ENCODE results near the gene ALLC.
"Not testable (repeated sequence)": the region's sequence is repeated elsewhere in the genome, so short reads cannot be mapped to it uniquely, and the experiment has no call there.

ALLC gene

DNA sequence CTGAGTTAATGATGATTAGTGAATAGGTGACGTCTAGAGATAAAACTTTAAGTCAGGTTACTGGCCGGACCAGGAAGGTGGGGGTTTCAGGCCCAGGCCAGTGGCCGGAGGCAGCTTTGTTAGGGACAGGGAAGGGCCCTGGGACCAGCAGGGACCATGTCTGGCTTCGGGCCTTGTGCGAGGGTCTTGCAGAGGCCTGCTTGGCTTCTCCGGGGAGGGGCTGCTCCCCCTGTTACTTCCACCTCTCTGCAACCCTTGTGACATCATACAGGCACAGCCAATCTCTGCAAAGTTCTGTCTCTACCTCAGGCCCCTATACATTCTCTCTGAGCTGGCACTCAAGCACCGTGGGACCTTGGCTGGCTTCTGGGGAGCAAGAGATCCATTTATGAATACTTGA lies at the start of gene ALLC:
TSS of gene ALLC (plus strand) at position 320 of the 400 bp plus-strand sequence. CDS start 12,958 bp downstream, outside the sequence.
- no peak for DNase-seq

DNA sequence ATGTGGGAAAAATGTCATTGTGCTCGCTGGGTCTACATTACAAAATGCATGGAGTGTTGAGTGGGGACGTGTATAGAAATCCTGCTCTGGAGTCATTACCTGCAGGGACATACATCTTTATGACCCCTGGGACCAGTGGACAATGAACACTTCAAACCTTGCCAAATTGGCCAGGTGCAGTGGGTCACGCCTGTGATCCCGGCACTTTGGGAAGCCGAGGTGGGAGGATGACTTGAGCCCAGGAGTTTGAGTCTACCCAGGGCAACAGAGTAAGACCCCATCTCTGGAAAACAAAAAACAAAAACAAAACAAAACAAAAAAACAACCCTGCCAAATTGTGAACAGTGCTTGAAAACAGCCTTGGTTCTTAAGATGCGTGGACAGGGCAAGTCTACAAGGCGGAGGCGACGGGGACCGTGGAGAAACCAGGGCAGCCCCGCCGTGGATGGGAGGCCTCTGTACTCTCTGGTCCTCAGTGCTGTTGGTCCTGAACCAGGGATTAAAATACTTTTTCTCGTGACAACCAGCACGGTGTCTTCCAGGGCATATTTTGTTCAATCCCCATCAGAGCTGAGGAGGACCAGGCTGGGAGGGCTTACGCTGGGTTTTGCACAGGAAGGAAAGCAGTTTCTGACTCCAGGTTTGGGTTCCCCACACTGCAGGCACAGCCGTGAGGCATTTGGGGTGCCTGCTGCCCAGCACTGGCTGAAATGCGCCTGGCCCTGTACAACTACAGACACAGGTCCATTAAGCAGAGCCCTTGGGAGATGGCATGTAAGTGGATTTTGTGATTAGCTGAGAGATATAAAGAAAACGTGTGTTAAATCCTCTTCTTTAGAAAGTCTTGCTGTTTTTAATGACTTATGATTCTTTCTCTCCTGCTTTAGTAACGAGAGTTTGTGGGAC lies 49.4 kb upstream of the ALLC start:
- DNase-seq, result no peak

DNA sequence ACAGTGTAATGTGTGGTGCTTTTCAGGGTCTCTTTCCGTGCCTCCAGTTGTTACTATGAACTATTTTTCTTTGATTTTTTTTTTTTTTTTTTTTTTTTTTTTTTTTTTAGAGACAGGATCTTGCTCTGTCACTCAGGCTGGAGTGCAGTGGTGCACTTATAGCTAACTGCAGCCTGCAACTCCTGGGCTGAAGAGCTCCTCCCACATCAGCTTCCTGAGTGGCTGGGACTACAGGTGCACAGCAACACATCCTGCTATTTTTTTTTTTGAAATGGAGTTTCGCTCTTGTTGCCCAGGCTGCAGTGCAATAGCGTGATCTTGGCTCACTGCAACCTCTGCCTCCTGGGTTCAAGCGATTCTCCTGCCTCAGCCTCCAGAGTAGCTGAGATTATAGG lies 48.7 kb upstream of the ALLC start:
- DNase-seq, result not testable (repeated sequence)

DNA sequence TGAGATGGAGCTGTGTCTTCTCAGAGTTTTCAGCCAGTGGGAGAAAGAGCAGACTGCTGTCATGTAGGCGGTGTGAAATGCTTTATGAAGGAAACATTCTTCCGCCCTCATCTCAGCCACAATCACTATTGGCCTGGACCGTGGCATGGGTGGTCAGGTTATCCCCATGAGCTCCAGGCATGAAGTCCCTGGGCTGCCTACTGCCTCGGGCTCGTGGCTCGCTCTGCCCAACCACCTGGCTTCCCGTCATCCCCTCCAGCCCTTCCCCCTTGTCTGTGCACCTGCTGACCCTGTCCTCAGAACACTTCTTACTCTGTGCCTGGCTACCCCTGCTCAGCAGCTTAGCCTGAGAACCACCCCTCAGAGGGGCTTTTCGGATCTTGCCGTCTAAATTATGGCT lies 47.6 kb upstream of the ALLC start:
- DNase-seq, result no peak

- DNase-seq, result no peak
These were observed 47.0 kb upstream of the ALLC start for GRCh38 chr2:3610881-3611505.

DNA sequence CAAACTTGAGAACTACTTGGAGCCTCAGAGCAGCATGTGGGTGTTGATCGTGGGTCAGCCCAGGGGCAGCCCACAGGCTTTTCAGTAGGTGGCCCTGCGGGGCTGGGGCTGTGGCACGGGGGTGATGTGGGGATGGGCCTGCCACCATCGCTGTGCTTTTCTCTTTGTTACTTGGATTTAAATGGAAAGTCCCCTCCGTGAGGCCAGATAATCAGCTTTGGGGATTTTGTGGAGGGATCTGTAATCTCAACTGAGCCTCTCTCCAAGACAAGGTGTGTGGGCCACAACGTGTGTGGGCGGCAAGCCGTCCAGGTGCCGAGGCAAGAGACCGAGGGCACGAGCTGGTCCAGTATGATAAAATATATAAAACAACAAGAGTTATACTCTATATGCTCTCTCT lies 46.4 kb upstream of the ALLC start:
- no peak for DNase-seq

- no peak for DNase-seq
These were observed 45.1 kb upstream of the ALLC start for GRCh38 chr2:3612639-3613523.

DNA sequence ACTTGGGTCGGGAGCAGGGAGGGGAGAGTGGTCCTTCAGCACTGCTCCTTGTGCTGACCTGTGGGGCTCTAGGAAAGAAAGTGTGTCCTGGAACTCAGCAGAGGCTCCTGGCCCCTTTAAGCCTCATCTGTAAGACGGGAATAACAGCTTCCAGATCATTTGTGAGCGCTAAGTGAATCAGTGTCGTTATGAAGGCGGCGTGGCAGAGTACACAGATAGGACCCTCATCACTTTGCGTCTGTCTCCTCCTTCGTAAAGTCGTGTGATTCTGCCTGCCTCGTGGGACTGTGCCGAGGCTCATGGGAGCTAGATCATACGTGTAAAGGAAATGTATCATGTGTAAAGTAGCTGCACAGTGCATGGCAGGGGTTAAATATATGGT lies 44.5 kb upstream of the ALLC start:
- no peak for DNase-seq

DNA sequence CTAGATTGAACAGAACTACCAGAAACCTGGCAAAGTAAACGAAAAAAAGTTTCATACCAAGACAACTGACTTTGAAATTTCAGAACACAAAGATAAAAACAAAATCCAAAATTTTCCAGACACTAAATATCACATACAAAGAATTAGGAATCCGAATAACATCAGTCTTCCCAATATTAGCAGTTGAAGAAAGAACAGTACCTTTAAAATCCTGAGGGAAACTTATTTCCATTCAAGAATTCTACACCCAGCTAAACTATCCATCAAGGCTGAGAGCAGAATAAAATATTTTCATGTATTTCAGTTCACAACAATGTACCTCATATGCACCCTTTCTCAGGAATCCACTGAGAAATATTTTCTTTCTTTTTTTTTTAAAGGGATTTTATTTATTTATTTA lies 43.3 kb upstream of the ALLC start:
- not testable (repeated sequence) for DNase-seq

- not testable (repeated sequence) for DNase-seq
These were observed 42.3 kb upstream of the ALLC start for GRCh38 chr2:3615541-3616200.

- DNase-seq, result not testable (repeated sequence)
These were observed 41.4 kb upstream of the ALLC start for GRCh38 chr2:3616435-3617197.

DNA sequence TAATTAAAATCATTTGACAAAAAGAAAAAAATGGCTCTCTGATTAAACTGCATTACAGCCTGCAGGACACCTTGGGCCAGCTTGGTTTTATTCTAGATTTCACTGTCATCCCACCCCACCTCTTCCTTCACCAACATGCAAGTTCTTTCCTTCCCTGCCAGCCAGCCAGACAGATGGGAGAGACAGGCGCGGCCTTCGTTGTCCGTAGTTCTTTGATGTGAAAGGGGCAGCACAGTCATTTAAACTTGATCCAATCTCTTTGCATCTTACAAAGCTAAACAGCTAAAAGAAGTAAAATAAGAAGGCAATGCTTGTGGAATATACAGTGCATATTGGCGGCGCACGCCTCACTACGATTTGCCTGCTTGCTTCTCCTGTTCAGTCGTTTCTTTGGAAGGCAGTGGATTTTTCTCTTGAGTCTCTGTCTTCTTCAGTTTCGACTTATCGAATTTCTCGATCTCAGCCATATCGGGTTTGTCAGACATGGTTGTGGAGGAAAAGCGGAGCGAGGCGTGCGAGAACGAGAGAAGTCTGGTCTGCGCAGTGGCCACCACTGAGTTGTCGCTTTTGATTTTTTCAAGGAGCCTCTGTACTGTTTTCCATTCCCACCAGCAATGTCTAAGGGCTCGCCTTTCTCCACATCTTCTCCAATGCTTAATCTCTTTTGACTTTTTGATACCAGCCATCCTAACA lies 40.7 kb upstream of the ALLC start:
- DNase-seq, result no peak

DNA sequence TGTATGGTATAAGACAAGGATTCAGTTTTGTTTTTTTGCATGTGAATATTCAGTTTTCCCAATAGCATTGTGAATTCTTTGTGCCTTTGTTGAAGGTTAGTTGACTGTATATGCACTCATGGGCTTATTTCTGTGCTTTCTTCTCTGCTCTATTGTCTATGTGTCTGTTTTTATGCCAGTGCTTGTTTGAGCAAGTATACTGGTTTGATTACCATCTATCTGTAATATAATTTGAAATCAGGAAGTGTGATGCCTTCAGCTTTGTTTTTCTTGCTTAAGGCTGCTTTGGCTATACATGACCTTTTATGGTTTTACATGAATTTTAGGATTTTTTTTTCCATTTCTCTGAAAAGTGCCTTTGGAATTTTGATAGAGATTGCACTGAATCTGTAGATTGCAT lies 39.6 kb upstream of the ALLC start:
- DNase-seq, result no peak

GRCh38 chr2:3619033-3619432 lies 39.0 kb upstream of the ALLC start:
- DNase-seq, result no peak

DNA sequence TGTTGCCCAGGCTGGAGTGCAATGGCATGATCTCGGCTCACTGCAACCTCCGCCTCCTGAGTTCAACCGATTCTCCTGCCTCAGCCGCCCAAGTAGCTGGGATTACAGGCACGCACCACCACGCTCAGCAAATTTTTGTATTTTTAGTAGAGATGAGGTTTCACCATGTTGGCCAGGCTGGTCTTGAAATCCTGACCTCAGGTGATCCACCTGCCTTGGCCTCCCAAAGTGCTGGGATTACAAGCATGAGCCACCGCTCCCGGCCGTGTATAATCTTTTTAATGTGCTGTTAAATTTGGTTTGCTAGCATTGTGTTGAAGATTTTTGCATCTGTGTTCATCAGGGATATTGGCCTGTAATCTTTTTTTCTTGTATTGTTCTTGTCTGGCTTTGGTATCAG lies 38.3 kb upstream of the ALLC start:
- DNase-seq, result not testable (repeated sequence)

- DNase-seq, result no peak
These were observed 37.2 kb upstream of the ALLC start for GRCh38 chr2:3620834-3621233.

DNA sequence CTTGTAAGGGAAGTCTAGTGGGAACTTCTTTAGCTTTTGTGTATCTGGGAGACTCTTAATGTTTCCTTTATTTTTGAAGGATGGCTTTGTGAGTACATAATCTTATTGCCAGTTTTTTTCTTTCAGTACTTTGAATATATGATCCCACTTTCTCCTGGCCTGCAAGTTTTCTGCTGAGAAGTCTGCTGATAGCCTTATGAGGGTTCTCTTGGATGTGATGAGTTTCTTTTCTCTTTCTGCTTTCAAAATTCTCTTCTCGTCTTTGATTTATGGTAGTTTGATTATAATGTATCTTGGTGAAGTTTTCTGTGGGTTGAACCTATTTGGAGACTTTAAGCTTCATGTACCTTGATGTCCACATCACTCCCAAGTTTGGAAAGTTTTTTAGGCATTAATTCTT lies 35.0 kb upstream of the ALLC start:
- DNase-seq, result no peak

GRCh38 chr2:3624059-3624794 lies 33.8 kb upstream of the ALLC start:
- no peak for DNase-seq

- no peak for DNase-seq
These were observed 32.8 kb upstream of the ALLC start for GRCh38 chr2:3625186-3625585.

- no peak for DNase-seq
These were observed 31.7 kb upstream of the ALLC start for GRCh38 chr2:3626118-3626811.

All from MV-4-11 (cell line).